Activated T-helper 1 cell treated with anti-CD3 and anti-CD28 coated beads, Interleukin-12 subunit alpha, Interleukin-12 subunit beta, Interleukin-2, Interleukin-4 antibody, amounts not matched to agents 30 ng/mL and 10 ng/mL and 1 ng/mL, durations not matched to agents 14 hours and 24 hours and 36 hours (primary cell): ENCODE data around the gene BMPR2. TPM values are rescaled to one million over a fixed set of nuclear protein-coding genes. Genes with fewer than 3 reads are reported as not detected.
"Not testable (repeated sequence)": the region's sequence is repeated elsewhere in the genome, so short reads cannot be mapped to it uniquely, and the experiment has no call there.

ENCODE experiments used
- DNase-seq: peaks from one replicate; pipeline ENCODE4 v3.0.0; 2021; ENCODE audit warnings: low spot score
- H3K27ac Mint-ChIP-seq: one replicate; pipeline ENCODE4 v1.8.0; 2021; ENCODE audit warnings: mild to moderate bottlenecking, mixed read lengths
- H3K27me3 Mint-ChIP-seq: one replicate; pipeline ENCODE4 v1.8.0; 2022; ENCODE audit warnings: mild to moderate bottlenecking, moderate library complexity, mixed read lengths; ENCODE audit not compliant: insufficient read depth
- H3K36me3 Mint-ChIP-seq: one replicate; pipeline ENCODE4 v1.8.0; 2021; ENCODE audit warnings: low read depth, mixed read lengths
- H3K4me1 Mint-ChIP-seq: one replicate; pipeline ENCODE4 v1.8.0; 2021; ENCODE audit warnings: low read depth, mixed read lengths
- H3K4me3 Mint-ChIP-seq: one replicate; pipeline ENCODE4 v1.8.0; 2021; ENCODE audit warnings: mild to moderate bottlenecking, moderate library complexity, mixed read lengths
- H3K9me3 Mint-ChIP-seq: one replicate; pipeline ENCODE4 v1.8.0; 2021; ENCODE audit warnings: mixed read lengths
- intact Hi-C: fragments of 100-400 bp; cut with micrococcal nuclease; formaldehyde crosslinking; loops from one replicate; pipeline ENCODE4 v1.15.1; 2024
- total RNA-seq: library from RNA; stranded (reverse); gene quantifications from 2 replicates; pipeline ENCODE4 v1.2.3, GENCODE V29; 2022

The BMPR2 gene
- total RNA-seq, 1 donor from 2014 or later, result 5.5 TPM

- no peaks in the 10 kb centered on the region for H3K36me3 Mint-ChIP-seq
- H3K4me1 Mint-ChIP-seq, result no peaks in the 10 kb centered on the region
Measured at GRCh38 chr2:202490479-202490878, 114.4 kb downstream of the BMPR2 start.

DNA sequence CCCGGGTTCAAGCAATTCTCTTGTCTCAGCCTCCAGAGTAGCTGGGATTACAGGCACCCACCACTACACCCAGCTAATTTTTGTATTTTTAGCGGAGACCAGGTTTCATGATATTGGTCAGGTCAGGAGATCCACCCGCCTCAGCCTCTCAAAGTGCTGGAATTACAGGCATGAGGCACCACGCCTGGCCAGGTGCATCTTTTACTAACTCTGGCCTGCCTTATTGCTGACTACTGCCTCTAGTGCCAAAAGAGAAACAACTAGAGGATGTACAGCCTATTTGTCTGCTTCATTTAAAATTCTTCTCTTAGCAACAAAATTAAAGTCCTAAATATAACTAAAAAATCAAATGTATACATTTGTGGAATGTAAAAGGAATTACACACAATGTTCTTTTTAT, 115.4 kb downstream of the BMPR2 start:
- H3K27me3 Mint-ChIP-seq, result no peaks in the 10 kb centered on the region
- no peaks in the 10 kb centered on the region for H3K4me1 Mint-ChIP-seq
- H3K4me3 Mint-ChIP-seq, result no peak overlapping the region
- H3K27ac Mint-ChIP-seq, result no peak overlapping the region
- intact Hi-C loops, result no loop called here
- H3K9me3 Mint-ChIP-seq, result no peaks in the 10 kb centered on the region
- H3K36me3 Mint-ChIP-seq, result no peaks in the 10 kb centered on the region
- no peak for DNase-seq

More at GRCh38 chr2:202490479-202490878, 114.4 kb downstream of the BMPR2 start:
- Mint-ChIP-seq H3K9me3 (no peaks in the 10 kb centered on the region), H3K27me3 (no peaks in the 10 kb centered on the region), H3K27ac (no peak overlapping the region), H3K4me3 (no peak overlapping the region)
- no peak for DNase-seq
- intact Hi-C loops, result no loop called here

GRCh38 chr2:202494300-202495229, 118.4 kb downstream of the BMPR2 start:
- no peak for DNase-seq
- H3K4me3 Mint-ChIP-seq, result no peak overlapping the region
- intact Hi-C loops, result no loop called here
- no peaks in the 10 kb centered on the region for H3K9me3 Mint-ChIP-seq
- H3K4me1 Mint-ChIP-seq, result no peaks in the 10 kb centered on the region
- no peaks in the 10 kb centered on the region for H3K27me3 Mint-ChIP-seq
- no peak overlapping the region for H3K27ac Mint-ChIP-seq
- no peaks in the 10 kb centered on the region for H3K36me3 Mint-ChIP-seq

DNA sequence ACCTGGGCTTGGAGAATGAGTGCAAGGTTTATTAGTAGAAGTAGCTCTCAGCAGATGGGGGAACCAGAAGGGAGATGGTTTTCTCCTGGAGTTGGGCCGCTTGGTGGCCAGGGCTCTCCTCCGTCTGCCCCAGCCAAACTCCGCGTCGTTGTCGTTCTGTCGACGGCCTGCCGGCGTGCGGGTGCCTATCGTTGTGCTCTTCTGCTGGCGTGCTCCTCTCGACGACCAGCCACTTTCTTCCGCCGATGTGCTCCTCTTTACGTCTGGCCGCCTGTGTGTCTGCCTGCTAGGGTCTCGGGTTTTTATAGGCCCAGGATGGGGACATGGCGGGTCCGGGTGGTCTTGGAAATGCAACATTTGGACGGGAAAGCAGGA, 119.1 kb downstream of the BMPR2 start:
- no peaks in the 10 kb centered on the region for H3K36me3 Mint-ChIP-seq
- H3K4me1 Mint-ChIP-seq, result no peaks in the 10 kb centered on the region
- no peak overlapping the region for H3K27ac Mint-ChIP-seq
- intact Hi-C loops, result no loop called here
- H3K9me3 Mint-ChIP-seq, result no peaks in the 10 kb centered on the region
- DNase-seq, result no peak
- H3K4me3 Mint-ChIP-seq, result no peak overlapping the region
- H3K27me3 Mint-ChIP-seq, result no peaks in the 10 kb centered on the region

- H3K27ac Mint-ChIP-seq, H3K4me1 Mint-ChIP-seq, DNase-seq, intact Hi-C loops, H3K9me3 Mint-ChIP-seq, H3K4me3 Mint-ChIP-seq, H3K36me3 Mint-ChIP-seq, H3K27me3 Mint-ChIP-seq: not testable (repeated sequence)
Measured at GRCh38 chr2:202496835-202497472, 120.8 kb downstream of the BMPR2 start.

DNA sequence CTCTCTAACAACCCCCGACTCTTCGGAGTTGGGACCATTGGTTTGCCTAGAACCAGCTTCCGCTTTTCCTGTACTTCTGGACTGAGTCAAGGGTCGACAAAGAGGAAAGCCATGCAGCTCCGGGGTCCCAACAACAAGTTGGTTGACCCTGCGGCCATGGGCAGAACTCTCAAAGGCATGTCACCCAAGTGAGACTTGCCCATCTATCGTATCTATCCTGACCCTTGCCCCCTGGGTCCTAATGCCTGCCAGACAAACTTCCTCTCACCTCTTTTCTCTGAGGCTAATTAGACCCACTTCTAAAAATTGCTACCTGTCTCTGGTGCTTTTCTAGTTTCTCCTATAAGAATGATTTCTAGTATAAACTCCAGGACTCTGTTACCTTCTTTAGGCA, 121.3 kb downstream of the BMPR2 start:
- DNase-seq, H3K27ac Mint-ChIP-seq, H3K27me3 Mint-ChIP-seq, H3K9me3 Mint-ChIP-seq, H3K36me3 Mint-ChIP-seq, H3K4me3 Mint-ChIP-seq, H3K4me1 Mint-ChIP-seq, intact Hi-C loops: not testable (repeated sequence)

GRCh38 chr2:202499841-202500240, 123.7 kb downstream of the BMPR2 start:
- H3K36me3 Mint-ChIP-seq, H3K4me3 Mint-ChIP-seq, H3K9me3 Mint-ChIP-seq, H3K27ac Mint-ChIP-seq, H3K4me1 Mint-ChIP-seq, DNase-seq, intact Hi-C loops, H3K27me3 Mint-ChIP-seq: not testable (repeated sequence)

DNA sequence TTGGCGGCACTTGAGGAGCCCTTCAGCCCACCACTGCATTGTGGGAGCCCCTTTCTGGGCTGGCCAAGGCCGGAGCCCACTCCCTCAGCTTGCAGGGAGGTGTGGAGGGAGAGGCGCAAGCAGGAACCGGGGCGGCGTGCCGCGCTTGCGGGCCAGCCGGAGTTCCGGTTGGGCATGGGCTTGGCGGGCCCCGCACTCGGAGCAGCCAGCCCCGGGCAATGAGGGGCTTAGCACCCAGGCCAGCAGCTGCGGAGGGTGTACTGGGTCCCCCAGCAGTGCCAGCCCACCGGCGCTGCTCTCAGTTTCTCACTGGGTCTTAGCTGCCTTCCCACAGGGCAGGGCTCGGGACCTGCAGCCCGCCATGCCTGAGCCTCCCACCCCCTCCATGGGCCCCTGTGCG, 127.1 kb downstream of the BMPR2 start:
- H3K4me1 Mint-ChIP-seq, intact Hi-C loops, H3K27me3 Mint-ChIP-seq, H3K9me3 Mint-ChIP-seq, H3K4me3 Mint-ChIP-seq, H3K27ac Mint-ChIP-seq, H3K36me3 Mint-ChIP-seq, DNase-seq: not testable (repeated sequence)

DNA sequence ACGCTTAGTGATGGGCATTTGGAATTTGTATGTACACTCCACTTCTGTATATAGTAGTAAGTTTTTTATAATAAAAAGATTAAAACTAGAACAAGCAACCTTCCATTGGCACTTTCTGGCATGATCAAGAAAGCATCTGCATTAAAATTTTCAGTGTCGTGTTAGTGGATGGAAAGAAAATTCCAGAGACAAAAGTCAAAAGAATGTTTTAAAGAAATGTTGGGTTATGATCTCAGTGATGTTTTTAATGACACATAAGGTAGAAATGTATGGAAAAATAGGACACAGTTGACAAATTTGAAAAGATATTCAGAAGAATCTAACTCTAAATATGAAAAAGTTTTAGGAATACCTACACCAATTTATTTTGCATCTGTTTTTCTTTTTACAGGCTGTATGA, 132.6 kb downstream of the BMPR2 start:
- Mint-ChIP-seq H3K4me1 (no peaks in the 10 kb centered on the region), H3K4me3 (no peak overlapping the region), H3K27me3 (peaks cover 2% of the 10 kb centered on the region), H3K9me3 (no peaks in the 10 kb centered on the region), H3K27ac (no peak overlapping the region), H3K36me3 (no peaks in the 10 kb centered on the region)
- intact Hi-C loops, result no loop called here
- DNase-seq, result no peak

DNA sequence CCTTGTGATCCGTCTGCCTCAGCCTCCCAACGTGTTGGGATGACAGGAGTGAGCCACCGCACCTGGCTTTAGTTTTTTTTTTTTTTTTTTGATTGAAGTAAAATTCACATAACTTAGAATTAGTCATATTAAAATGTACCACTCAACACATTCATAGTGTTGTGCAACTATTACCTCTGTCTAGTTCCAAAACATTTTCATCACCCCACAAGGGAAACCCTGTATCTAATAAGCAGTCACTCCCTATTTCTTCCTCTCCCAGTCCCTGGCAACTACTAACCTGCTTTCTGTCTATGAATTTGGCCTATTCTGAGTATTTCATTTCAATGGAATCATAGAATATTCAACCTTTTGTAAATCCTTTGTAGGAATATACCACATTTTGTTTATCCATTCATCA, 134.8 kb downstream of the BMPR2 start:
- Mint-ChIP-seq H3K4me1 (no peaks in the 10 kb centered on the region), H3K27me3 (peaks cover 2% of the 10 kb centered on the region), H3K9me3 (no peaks in the 10 kb centered on the region), H3K27ac (no peak overlapping the region), H3K4me3 (no peak overlapping the region), H3K36me3 (no peaks in the 10 kb centered on the region)
- no peak for DNase-seq
- intact Hi-C loops, result no loop called here

- no peaks in the 10 kb centered on the region for H3K36me3 Mint-ChIP-seq
- DNase-seq, result no peak
- no peak overlapping the region for H3K4me3 Mint-ChIP-seq
- peaks cover 2% of the 10 kb centered on the region for H3K27me3 Mint-ChIP-seq
- intact Hi-C loops, result no loop called here
- H3K9me3 Mint-ChIP-seq, result no peaks in the 10 kb centered on the region
- no peaks in the 10 kb centered on the region for H3K4me1 Mint-ChIP-seq
- H3K27ac Mint-ChIP-seq, result no peak overlapping the region
Measured at GRCh38 chr2:202512176-202512575, 136.0 kb downstream of the BMPR2 start.

- Mint-ChIP-seq H3K27me3 (peaks cover 2% of the 10 kb centered on the region), H3K27ac (no peak overlapping the region)
- intact Hi-C loops, result no loop called here
Measured at GRCh38 chr2:202514732-202515131, 138.6 kb downstream of the BMPR2 start.

DNA sequence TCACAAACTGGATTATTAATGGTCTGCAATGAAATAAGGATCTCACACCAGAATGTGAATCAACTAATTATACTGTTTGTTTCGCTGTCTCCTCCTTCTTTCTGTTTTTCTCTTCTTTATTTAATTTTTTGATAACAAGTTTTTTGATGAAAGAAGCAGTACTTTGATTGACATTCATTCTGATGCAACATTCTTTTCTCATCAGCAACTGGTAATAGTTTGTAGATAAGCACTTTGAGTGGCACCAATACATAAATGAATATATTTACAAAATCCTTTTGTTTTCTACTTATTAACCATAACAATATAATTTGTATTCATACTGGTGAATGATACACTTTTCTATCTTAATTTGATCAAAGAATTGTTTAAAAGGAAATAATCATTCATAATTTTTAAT, 143.3 kb downstream of the BMPR2 start:
- intact Hi-C loops, result no loop called here
- no peak overlapping the region for H3K27ac Mint-ChIP-seq
- no peaks in the 10 kb centered on the region for H3K27me3 Mint-ChIP-seq
- H3K9me3 Mint-ChIP-seq, result no peaks in the 10 kb centered on the region
- no peak for DNase-seq
- H3K4me3 Mint-ChIP-seq, result no peak overlapping the region
- H3K36me3 Mint-ChIP-seq, result peaks cover 1% of the 10 kb centered on the region
- H3K4me1 Mint-ChIP-seq, result no peaks in the 10 kb centered on the region

More at GRCh38 chr2:202514732-202515131, 138.6 kb downstream of the BMPR2 start:
- no peaks in the 10 kb centered on the region for H3K4me1 Mint-ChIP-seq
- H3K9me3 Mint-ChIP-seq, result no peaks in the 10 kb centered on the region
- DNase-seq, result no peak
- no peak overlapping the region for H3K4me3 Mint-ChIP-seq
- peaks cover under 1% of the 10 kb centered on the region for H3K36me3 Mint-ChIP-seq
